ENCODE results near the gene MIF. TPM values are rescaled to one million over a fixed set of nuclear protein-coding genes. Genes with fewer than 3 reads are reported as not detected.
"Not testable (repeated sequence)": the region's sequence is repeated elsewhere in the genome, so short reads cannot be mapped to it uniquely, and the experiment has no call there.

The MIF gene
- polyA plus RNA-seq, 1 donor from 2014 or later = 1,216 TPM

DNA sequence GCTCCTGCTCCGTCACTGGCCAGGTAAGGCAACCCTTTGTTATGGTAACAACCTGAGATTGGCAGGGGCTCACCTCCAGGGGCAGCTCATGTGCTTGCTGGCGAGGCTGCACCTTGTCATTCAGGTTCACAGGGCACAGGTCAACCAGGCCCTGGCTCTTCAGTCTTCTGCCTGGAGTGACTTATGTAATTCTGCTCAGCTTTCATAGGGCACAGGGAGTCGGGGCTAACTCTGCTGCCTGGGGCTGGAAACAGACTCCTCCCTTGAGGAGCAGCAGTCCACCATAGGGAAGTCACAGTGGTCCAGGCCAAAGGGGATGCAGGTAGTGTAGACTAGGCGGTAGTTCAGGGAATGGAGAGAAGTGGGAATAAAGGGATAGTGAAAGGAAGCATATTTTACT, 1.5 kb upstream of the MIF start:
- H3K4me1 Mint-ChIP-seq = peaks cover 6 to 11% (median 9%) of the 10 kb centered on the region in 3 donors
- H3K27me3 Mint-ChIP-seq = no peaks in the 10 kb centered on the region
- H3K4me3 Mint-ChIP-seq = peak overlapping the region; percentile 92 to 98 (median 97)
- H3K36me3 Mint-ChIP-seq = peaks cover 2% of the 10 kb centered on the region
- no peaks in the 10 kb centered on the region for H3K9me3 Mint-ChIP-seq
- H3K27ac Mint-ChIP-seq = peak overlapping the region; percentile 65 to 97 (median 94)

DNA sequence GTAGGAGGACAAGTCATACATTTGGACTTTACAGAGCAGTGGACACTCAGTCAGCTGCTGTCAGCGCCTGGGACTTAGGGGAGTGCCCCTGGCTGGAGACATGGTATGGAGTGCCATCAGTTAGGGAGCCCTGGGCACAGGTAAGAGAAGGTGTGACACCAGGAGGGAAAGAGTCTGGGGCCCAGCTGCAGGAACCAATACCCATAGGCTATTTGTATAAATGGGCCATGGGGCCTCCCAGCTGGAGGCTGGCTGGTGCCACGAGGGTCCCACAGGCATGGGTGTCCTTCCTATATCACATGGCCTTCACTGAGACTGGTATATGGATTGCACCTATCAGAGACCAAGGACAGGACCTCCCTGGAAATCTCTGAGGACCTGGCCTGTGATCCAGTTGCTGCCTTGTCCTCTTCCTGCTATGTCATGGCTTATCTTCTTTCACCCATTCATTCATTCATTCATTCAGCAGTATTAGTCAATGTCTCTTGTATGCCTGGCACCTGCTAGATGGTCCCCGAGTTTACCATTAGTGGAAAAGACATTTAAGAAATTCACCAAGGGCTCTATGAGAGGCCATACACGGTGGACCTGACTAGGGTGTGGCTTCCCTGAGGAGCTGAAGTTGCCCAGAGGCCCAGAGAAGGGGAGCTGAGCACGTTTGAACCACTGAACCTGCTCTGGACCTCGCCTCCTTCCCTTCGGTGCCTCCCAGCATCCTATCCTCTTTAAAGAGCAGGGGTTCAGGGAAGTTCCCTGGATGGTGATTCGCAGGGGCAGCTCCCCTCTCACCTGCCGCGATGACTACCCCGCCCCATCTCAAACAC, 850 bp upstream of the MIF start:
- Mint-ChIP-seq H3K36me3 (peaks cover 1% of the 10 kb centered on the region), H3K9me3 (no peaks in the 10 kb centered on the region), H3K27ac (peak overlapping the region; percentile 94 to 97 (median 97)), H3K4me1 (peaks cover 6 to 11% (median 9%) of the 10 kb centered on the region in 3 donors), H3K27me3 (no peaks in the 10 kb centered on the region), H3K4me3 (peak overlapping the region; percentile 92 to 98 (median 97))

DNA sequence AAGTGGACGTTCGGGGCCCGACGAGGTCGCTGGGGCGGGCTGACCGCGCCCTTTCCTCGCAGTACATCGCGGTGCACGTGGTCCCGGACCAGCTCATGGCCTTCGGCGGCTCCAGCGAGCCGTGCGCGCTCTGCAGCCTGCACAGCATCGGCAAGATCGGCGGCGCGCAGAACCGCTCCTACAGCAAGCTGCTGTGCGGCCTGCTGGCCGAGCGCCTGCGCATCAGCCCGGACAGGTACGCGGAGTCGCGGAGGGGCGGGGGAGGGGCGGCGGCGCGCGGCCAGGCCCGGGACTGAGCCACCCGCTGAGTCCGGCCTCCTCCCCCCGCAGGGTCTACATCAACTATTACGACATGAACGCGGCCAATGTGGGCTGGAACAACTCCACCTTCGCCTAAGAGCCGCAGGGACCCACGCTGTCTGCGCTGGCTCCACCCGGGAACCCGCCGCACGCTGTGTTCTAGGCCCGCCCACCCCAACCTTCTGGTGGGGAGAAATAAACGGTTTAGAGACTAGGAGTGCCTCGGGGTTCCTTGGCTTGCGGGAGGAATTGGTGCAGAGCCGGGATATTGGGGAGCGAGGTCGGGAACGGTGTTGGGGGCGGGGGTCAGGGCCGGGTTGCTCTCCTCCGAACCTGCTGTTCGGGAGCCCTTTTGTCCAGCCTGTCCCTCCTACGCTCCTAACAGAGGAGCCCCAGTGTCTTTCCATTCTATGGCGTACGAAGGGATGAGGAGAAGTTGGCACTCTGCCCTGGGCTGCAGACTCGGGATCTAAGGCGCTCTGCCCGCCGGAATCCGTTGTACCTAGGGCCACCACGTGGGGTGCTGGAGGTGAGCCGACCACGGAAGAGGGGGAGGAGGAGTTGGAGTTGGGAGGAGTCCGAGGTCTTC, 771 bp downstream of the MIF start:
- Mint-ChIP-seq H3K4me1 (peaks cover 6 to 11% (median 9%) of the 10 kb centered on the region in 3 donors), H3K9me3 (no peaks in the 10 kb centered on the region), H3K27me3 (no peaks in the 10 kb centered on the region), H3K27ac (peak overlapping the region; percentile 92 to 97 (median 94)), H3K36me3 (peaks cover 1% of the 10 kb centered on the region), H3K4me3 (peak overlapping the region; percentile 92 to 98 (median 97))

DNA sequence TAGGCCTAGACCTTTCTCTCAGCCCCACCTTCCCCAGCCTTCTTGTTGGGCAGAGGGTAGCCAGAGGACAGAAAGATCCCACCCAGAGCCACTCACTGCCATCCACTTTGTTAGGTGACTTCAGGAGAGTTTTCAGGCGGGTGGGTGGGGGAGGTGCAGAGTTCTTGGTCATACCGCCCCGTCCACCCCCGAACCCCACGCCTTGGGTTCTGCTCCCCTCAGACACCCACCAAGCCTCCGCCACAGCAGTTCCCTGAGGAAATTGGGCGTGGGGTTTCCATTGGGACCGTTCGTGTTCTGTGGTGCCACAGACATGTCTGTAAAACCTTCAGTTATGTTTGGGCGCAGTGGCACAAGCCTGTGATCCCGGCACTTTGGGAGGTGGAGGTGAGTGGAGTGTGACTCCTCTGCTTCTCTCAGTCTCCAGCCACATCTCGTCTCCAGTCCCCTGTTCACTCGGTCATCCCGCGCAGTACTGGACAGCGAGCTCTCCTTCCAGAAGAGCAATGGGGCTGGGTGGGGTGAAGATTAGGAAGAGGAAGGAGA, 1.5 kb downstream of the MIF start:
- no peaks in the 10 kb centered on the region for H3K27me3 Mint-ChIP-seq
- peak overlapping the region; percentile 88 to 94 (median 92) for H3K27ac Mint-ChIP-seq
- H3K4me3 Mint-ChIP-seq = peak overlapping the region; percentile 92 to 98 (median 97)
- H3K4me1 Mint-ChIP-seq = peaks cover 6 to 11% (median 9%) of the 10 kb centered on the region in 3 donors
- H3K9me3 Mint-ChIP-seq = no peaks in the 10 kb centered on the region
- peaks cover 3% of the 10 kb centered on the region for H3K36me3 Mint-ChIP-seq

DNA sequence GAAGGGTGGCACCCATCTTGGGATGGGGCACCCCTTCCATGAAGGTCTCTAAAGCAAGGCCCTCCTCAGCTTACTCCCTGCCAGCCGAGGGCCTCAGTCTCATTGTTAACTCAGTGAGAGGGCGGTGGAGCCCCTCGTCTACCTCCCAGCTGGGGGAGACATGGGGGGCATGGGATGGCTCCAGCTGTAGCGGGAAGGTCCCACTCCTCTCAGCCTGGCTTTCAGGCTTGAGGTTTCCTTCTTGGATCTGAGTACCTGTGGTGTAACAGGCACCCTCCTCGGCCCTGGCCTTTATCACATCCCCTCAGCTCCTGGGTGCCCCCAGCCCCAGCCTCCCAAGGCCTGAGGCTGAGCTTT, 2.0 kb downstream of the MIF start:
- Mint-ChIP-seq H3K27me3 (no peaks in the 10 kb centered on the region), H3K36me3 (peaks cover 3% of the 10 kb centered on the region), H3K4me3 (peak overlapping the region in 2 of 4 donors; percentile 97 to 98), H3K9me3 (no peaks in the 10 kb centered on the region), H3K4me1 (peaks cover 6 to 11% (median 9%) of the 10 kb centered on the region in 3 donors), H3K27ac (peak overlapping the region in 1 of 3 donors; percentile 94)

DNA sequence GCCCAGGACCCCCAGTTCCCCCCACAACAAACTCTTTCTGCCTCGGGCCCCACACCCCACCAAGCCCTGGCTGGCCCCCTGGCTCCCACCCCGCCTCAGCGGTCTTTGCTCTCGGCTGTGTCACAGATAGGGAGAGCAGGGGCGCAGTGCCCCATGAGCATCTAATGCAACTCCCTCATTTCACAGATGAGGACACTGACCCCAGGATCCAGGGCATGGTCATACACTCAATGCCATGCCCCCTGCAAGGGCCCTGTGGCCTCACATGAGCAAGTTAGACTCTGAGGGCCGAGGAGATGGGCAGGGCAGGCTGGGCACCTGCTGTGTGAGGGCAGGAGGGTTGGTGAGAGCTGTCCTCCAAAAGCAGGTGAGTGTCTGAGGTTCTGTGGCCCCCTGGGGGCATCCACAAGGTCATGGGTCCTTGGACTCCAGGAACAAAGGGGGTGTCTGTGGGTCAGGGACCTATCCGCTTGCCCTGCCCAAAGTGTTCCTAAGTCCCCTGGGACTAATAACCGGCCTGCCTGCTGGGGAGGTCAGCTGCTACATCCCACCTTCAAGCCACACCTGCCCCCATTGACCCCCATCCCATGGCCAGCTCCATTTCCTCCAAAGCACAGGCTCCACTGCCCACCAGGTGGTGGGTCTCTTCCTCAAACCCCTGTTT, 2.5 kb downstream of the MIF start:
- H3K9me3 Mint-ChIP-seq = no peaks in the 10 kb centered on the region
- no peaks in the 10 kb centered on the region for H3K27me3 Mint-ChIP-seq
- peaks cover 3% of the 10 kb centered on the region for H3K36me3 Mint-ChIP-seq
- H3K27ac Mint-ChIP-seq = peak overlapping the region in 2 of 3 donors; percentile 46 to 59
- H3K4me3 Mint-ChIP-seq = peak overlapping the region in 3 of 4 donors; percentile 83 to 89 (median 87)
- peaks cover 6 to 11% (median 9%) of the 10 kb centered on the region in 3 donors for H3K4me1 Mint-ChIP-seq

DNA sequence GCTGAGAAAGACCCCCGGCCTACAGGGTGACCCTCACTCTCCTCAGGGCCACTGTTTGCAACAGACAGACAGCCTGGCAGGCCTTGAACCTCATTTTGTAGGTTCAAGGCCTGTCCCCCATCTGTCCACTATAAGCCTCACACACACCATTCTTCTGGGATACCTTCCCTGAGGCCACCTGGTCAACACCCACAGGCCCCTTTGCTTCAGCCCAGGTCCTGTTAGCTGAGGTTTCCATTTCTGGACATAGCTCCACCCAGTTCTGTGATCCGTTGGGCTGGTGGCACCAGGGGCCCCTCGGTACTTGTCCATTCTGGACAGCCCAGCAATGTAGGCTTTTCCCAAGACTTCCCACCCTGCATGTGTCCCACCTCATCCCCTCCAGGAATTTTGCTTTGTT, 3.1 kb downstream of the MIF start:
- H3K9me3 Mint-ChIP-seq = no peaks in the 10 kb centered on the region
- H3K27me3 Mint-ChIP-seq = no peaks in the 10 kb centered on the region
- peak overlapping the region in 2 of 4 donors; percentile 66 to 83 for H3K4me3 Mint-ChIP-seq
- peak overlapping the region in 1 of 3 donors; percentile 46 for H3K27ac Mint-ChIP-seq
- peaks cover 6 to 11% (median 9%) of the 10 kb centered on the region in 3 donors for H3K4me1 Mint-ChIP-seq
- H3K36me3 Mint-ChIP-seq = peaks cover 3% of the 10 kb centered on the region

DNA sequence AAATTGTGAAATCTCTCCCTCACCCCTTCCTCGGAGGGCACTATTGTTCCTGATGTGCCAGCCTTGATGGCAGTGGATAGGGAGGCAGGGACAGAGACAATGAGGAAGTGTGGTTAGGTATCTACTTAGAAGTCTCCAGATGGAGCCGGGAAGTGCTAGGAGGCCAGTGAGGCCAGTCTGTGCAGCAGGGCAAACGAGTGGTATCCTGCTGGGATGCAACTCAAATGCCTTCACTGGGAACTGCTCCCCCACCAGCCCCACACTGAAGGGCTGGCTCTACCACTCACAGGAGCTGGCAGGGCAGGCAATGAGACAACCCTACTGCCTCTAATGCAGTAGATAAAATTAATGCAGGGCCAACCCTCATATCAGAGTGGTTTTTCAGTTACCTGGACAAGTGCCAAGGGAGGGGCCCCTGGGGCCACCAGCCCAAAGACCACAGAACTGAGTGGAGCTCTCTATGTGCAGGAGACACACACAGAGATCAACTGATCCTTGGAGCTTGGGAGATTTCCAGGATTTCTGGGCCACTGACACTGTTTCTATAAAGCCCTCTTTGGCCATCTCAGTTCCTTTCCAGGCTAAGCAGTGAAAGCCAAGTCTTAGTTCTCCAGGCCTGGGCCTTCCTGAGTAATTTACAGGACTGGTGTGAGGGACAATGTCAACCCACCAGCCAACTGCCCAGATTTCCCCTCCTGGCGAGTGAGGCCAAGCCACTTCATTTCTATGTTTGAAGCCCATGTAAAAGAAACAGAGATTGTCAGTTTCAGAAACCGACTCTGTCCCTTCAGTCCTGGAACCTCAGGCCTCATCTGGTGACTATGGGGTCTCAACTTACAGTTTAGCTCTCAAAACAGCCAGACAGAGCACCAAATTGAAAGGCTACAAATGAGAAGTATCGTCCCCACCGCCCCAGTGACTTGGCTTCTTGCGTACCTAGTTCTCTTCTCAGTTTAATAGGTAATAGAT, 4.1 kb downstream of the MIF start:
- no peaks in the 10 kb centered on the region for H3K9me3 Mint-ChIP-seq
- H3K36me3 Mint-ChIP-seq = peaks cover 3% of the 10 kb centered on the region
- H3K4me3 Mint-ChIP-seq = peak overlapping the region in 1 of 4 donors; percentile 83
- no peaks in the 10 kb centered on the region for H3K27me3 Mint-ChIP-seq
- H3K4me1 Mint-ChIP-seq = peaks cover 3 to 9% (median 8%) of the 10 kb centered on the region in 3 donors
- peak overlapping the region in 1 of 3 donors; percentile 31 for H3K27ac Mint-ChIP-seq

DNA sequence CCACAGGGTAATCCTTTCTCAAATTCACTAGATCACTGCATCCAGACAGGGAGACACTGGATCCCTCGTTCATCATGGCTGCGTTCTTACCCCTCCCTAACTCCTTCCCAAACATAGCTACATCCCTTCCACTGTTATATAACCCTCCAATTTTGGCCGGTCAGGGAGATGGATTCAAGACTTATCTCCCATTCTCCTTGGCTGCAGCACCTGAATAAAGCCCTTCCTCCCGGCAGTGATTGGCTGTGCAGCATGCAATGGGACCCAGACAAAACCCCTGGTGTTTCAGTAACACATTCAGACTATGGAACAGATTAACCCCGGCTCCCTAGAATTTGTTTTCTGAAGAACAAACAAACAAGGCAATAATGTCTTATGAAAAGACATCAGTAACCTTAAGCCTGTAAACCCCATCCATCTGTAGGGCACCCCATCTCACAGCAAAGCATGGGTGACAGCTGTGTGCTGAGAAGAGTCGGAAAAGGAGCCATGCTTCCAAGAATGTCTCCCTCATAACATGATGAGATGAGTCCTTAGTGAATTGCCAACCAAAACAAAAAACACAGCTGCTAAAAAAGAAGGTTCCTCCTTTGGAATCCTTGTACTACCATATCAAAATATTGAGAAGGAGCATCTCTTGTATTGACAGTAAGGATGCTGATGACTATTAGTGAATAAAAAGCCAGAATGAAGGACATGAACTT, 5.0 kb downstream of the MIF start:
- Mint-ChIP-seq H3K27ac (no peak overlapping the region), H3K27me3 (no peaks in the 10 kb centered on the region), H3K36me3 (peaks cover 3% of the 10 kb centered on the region), H3K4me3 (peak overlapping the region in 1 of 4 donors; percentile 18), H3K4me1 (peaks cover 3 to 9% (median 6%) of the 10 kb centered on the region in 3 donors), H3K9me3 (no peaks in the 10 kb centered on the region)

DNA sequence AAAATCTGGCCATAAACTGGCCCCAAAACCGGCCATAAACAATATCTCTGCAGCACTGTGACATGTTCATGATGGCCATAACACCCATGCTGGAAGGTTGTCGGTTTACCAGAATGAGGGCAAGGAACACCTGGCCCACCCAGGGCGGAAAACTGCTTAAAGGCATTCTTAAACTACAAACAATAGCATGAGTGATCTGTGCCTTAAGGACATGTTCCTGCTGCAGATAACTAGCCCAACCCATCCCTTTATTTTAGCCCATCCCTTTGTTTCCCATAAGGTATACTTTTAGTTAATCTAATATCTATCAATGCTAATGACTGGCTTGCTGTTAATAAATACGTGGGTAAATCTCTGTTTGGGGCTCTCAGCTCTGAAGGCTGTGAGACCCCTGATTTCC, 6.0 kb downstream of the MIF start:
- H3K4me1 Mint-ChIP-seq, H3K36me3 Mint-ChIP-seq, H3K27me3 Mint-ChIP-seq, H3K9me3 Mint-ChIP-seq, H3K4me3 Mint-ChIP-seq: not testable (repeated sequence)
- H3K27ac Mint-ChIP-seq = peak overlapping the region in 1 of 3 donors; percentile 57

DNA sequence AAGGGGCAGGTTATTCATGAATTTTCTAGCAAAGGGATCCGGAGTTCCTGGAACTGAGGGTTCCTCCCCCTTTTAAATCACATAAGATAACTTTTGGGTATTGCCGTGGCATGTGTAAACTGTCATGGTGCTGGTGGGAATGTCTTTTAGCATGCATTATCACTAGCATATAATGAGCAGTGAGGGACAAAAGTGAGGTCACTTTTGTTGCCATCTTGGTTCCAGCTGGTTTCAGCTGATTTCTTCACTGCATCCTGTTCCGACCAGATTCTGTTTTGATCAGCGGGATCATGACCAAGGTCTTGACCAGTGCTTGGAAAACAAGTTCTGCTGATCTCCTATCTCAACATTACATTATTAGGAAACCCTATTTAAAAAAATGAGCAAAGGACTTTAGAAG, 7.4 kb downstream of the MIF start:
- Mint-ChIP-seq H3K27ac (peak overlapping the region in 1 of 3 donors; percentile 58), H3K4me1 (no peaks in the 10 kb centered on the region), H3K36me3 (peaks cover 3% of the 10 kb centered on the region), H3K27me3 (no peaks in the 10 kb centered on the region), H3K9me3 (no peaks in the 10 kb centered on the region), H3K4me3 (no peak overlapping the region)

DNA sequence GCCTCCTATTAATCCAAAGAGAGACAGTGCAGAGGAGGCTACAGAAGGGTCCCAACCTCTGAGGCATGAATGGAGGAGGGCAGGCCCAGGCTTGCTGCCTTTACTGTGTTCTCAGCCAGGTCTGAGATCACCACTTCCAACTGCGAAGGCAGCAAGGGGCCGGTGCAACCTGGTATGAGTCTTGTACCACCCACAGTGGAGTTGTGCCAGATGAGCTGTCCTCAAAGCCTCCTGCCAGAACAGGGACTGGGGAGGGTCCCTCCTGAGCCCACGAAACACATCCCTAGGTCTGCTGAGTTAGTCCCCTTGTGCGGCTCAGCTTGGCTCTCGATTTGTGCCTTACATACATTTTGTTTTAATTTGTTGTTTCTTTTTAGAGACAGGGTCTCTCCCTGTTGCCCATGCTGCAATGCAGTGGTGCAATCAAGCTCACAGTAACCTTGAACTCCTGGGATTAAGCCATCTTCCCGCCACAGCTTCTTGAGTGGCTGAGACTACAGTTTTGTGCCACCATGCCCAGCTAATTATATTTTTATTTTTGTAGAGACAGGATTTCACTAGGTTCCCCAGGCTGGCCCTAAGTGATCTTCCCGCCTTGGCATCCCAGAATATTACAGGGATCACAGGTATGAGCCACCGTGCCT, 9.3 kb downstream of the MIF start:
- Mint-ChIP-seq H3K27me3 (no peaks in the 10 kb centered on the region), H3K36me3 (peaks cover 2% of the 10 kb centered on the region), H3K4me1 (no peaks in the 10 kb centered on the region), H3K27ac (peak overlapping the region in 1 of 3 donors; percentile 19), H3K4me3 (peak overlapping the region in 1 of 4 donors; percentile 55), H3K9me3 (no peaks in the 10 kb centered on the region)

All from IgD-negative memory B cell (primary cell).